Left ventricle myocardium superior (tissue), 1 donor: ENCODE measurements around the gene NEURL1. TPM values are rescaled to one million over a fixed set of nuclear protein-coding genes. Genes with fewer than 3 reads are reported as not detected.
"Not testable (repeated sequence)": the region's sequence is repeated elsewhere in the genome, so short reads cannot be mapped to it uniquely, and the experiment has no call there.

Source experiments
- ATAC-seq: fragments of 200-7000 bp; cut with Tn5 transposase; one replicate; pipeline ENCODE4 v1.9.1; 2020; ENCODE audit warnings: mild to moderate bottlenecking, moderate library complexity
- DNase-seq: peaks from one replicate; pipeline ENCODE4 v3.0.0-alpha.2; 2020
- intact Hi-C: fragments of 100-400 bp; cut with micrococcal nuclease; formaldehyde crosslinking; loops from one replicate; pipeline ENCODE4 v1.11.0; 2022
- total RNA-seq: library from RNA; stranded (reverse); fragmentation: NEBNext Ultra II Directional; extraction: Animal tissue kit (Norgen Biotek cat#: 25700); gene quantifications from one replicate; pipeline ENCODE4 v1.2.1, GENCODE V29; 2021
- donor health status: DM: no; HTN: yes; CAD: no; lungs with severe emphysema.

NEURL1 gene
- total RNA-seq, 1 donor from 2014 or later: not detected

DNA sequence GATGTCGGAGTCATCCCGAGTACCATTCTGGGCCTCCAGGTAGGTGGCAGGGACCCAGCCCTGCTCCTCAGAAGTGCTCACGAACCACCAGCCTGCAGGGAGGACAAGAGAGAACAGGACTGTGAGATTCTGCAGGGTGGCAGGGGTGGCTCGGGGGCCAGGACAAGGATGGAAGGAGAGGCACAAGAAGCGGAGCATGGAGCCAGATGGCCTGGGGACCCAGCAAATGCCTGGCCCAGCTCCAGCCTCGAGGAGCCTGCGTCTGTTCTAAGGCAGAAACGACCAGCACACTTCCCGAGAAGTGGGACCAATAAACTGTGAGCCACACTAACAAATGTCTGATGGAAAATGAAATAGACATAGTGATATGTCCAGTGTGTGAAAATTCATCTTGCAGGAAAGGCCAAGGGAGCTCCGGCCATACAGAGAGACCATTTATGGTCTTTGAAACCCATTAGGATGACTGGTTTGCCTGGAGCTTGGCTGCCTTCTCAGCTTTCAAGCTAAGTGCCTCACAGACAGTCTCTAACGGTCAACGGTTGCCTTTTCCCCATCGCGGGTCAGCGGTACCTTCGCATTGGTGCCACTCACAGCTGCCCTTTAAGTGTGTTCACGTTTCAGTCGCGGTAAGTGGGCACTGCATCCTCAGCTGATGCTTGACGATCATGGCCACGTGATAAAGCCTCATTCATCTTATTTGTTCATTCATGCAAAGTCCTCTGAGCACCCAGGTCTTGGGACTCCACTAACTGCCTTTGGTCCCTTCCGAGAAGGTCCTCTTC lies 133.8 kb downstream of the NEURL1 start:
- ATAC-seq (no peak), DNase-seq (peak; percentile 25)
- intact Hi-C loops: no loop called here

DNA sequence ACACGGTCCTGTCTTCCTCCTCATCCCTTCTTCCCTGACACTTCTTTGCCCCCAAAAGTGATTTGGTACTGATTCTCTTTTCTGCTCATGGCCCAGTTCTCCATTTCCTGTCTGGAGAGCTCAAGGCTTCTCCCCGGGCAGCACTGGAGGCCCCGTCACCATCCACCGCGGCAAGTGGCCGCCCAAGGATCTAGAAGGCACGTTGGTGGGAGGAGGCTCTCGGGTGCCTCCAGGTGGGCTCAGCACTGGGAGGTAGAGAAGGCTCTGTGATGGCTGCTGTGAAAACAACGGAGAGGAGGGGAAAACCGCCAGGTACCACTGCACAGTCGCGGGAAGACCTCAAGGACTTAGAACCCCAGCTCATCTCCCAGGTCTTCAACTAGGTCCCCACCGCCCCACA lies 134.4 kb downstream of the NEURL1 start:
- intact Hi-C loops: no loop called here
- DNase-seq (peak; percentile 7), ATAC-seq (no peak)

GRCh38 chr10:103629581-103629980 lies 136.1 kb downstream of the NEURL1 start:
- ATAC-seq (no peak), DNase-seq (peak; percentile 2)
- intact Hi-C loops: no loop called here

DNA sequence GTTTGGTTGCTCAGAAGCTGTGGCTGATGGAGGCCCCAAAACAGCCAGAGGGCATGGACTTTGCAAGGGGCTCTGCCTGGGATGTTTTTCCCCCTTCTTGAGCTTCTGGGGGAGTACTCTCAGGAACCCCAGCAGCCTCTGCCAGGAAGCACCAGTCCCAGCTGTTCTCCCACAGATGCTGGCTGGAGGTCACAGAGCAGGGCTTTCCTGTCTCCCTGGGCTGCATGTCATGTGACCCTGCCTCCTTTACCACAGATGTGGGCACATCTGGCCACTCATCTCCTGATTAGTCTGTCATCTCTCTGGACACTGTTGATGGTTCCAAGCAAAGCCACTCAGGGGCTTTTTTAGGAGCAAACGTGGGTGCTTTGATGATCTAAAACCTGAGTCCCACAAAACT lies 136.7 kb downstream of the NEURL1 start:
- ATAC-seq (no peak), DNase-seq (peak; percentile 20)
- intact Hi-C loops: no loop called here

DNA sequence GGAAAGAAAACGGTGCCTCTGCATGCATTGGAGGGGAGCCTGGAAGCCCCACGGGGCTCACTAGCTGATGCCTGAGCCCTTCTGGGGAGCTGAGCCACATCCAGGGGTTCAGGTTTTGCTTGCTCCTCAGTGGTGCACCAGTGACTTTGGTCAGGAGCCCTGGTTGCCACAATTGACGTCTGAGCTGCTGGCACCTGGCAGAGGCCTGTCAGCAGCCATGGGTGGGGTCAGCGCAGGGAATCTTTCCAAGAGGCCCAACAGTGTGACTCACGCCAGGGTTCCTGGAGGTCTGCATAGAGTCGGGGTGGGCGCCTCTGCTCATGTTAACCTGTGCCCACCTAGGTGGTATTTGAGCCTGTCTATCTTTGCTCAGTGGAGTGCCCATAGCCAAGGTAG lies 138.7 kb downstream of the NEURL1 start:
- ATAC-seq (peak; percentile 27), DNase-seq (peak; percentile 30)
- intact Hi-C loops: no loop called here

GRCh38 chr10:103632871-103633270 lies 139.4 kb downstream of the NEURL1 start:
- intact Hi-C loops, ATAC-seq, DNase-seq: not testable (repeated sequence)

DNA sequence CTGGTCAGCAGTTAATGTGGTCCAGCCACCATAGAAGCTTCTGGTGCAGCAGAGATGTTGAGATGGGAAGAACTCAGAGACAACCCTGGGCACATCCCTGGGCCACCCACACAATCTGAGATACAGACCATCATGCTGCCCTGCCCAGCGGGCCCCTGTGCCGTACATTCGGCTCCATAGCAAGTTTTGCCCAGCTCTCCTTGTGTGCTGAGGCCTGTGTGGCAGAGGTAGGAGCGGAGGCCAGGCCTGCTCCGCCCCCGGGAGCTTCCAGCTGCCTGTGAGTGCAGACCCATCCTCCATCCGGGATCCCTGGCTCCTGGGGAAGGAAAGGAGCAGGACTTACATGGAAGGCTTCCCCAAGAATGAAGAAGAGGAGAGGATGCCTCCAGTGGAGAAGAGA lies 140.3 kb downstream of the NEURL1 start:
- DNase-seq (peak; percentile 15), ATAC-seq (no peak)
- intact Hi-C loops: no loop called here

DNA sequence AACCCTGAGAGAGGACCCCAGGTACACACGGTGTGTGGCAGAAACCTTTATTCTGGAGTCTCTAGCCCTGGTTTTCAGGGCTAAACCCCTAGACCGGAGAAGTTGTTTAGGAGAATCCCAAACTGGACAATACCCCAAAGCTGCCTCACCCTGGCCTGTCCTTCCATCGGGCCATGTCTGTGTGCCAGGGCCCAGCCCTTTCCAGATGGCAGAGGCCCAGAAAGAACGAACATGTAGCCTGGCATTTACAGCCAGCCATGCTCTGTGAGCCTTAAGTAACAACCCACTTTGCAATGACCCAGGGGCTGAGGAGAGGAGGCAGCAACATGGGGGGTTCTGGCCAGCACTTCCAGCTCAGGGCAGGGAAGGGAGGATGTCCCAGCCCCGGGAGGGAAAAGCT lies 142.1 kb downstream of the NEURL1 start:
- peak; percentile 68 for DNase-seq
- peak; percentile 49 for ATAC-seq
- intact Hi-C loops: no loop called here

- intact Hi-C loops: no loop called here
- ATAC-seq (no peak), DNase-seq (peak; percentile 19)
Measured at GRCh38 chr10:103636492-103636891, 143.0 kb downstream of the NEURL1 start.

GRCh38 chr10:103637011-103637410 lies 143.5 kb downstream of the NEURL1 start:
- DNase-seq (peak; percentile 9), ATAC-seq (no peak)
- intact Hi-C loops: no loop called here

- intact Hi-C loops: no loop called here
- DNase-seq (peak; percentile 90), ATAC-seq (peak; percentile 83)
Measured at GRCh38 chr10:103637927-103638557, 144.5 kb downstream of the NEURL1 start.

DNA sequence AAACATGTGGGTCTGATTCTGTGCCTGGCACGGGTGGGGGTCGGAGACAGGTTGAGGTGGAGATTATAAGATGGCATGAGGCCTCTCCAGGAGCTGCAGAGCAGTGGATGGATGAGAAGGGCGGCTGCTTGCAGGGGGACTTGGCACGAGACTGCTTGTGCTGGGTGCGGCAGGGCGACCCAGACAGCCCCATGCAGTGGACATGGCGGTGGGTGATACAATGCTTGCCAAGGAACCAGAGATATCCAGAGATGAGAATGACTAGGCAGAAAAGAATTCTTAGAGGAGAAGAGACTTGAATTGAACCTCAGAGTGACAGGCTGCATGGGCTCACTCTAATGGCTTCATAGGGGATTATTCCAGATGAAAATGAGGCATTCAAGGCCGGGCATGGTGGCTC lies 145.4 kb downstream of the NEURL1 start:
- no peak for ATAC-seq
- intact Hi-C loops: no loop called here
- no peak for DNase-seq

DNA sequence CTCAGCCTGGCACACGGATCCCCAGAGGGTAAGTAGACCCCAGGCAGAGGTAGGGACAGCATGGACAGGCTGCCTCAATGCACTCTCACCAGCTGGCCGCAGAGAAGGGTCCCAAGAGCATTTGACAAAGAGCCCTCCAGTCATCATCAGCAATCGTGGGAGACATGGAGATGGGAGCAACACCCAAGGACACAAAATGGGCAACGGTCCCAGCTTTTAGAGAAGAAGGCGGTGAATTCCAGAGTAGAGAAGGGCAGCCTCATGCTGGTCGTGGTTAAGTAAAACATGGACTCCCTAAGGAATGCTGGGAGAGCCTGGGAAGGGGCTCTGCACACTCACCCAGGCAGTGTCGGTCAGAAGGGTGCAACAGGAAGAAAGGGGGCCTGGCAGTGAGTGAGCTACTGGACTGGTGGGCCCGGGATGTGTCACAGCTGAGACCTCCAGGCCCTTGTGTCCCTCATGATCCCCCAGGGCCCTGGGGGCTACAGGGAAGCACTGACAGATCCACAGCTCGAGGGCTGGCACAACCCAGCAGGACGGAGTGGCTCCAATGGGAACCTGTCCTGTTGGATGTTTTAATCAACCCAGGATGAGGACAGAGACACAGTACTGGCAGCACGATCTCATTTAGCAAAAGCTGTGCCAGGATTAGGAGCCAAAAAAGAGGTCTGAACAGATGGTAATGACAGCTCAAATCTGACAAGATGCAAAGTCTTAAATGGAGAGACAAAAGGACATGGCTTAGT lies 147.1 kb downstream of the NEURL1 start:
- peak; percentile 53 for DNase-seq
- intact Hi-C loops: no loop called here
- peak; percentile 53 for ATAC-seq

DNA sequence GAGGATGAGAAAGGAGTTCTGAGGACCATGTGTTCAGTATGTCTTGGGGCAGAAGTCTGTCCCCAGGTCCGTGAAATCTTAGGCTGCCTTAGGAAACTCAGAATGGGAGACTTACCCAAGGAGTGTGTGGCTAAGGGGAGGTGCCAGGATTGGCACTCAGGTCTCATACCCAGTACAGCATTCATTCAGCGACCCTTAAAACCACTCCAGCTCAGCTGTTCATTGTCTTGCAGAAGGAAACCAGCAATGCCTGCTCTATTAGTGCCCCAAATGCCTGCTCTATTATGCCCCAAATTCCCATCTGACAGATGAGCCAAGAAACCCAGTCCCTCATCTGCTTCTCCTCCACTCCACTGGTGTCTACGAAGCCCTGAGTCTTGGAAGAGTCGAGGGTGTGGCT lies 147.8 kb downstream of the NEURL1 start:
- intact Hi-C loops: no loop called here
- no peak for ATAC-seq
- no peak for DNase-seq

Other genes starting within 250 kb of the NEURL1 start
- gene RPEL1, start 247.8 kb upstream of the NEURL1 start, total RNA-seq: not detected
- not detected for gene INA, start 216.6 kb upstream of the NEURL1 start, total RNA-seq
- 5.5 TPM for gene PCGF6, start 142.6 kb upstream of the NEURL1 start, total RNA-seq
- 2.8 TPM for gene TAF5, start 125.7 kb upstream of the NEURL1 start, total RNA-seq
- 1,234 TPM for gene ATP5MK, start 97.2 kb upstream of the NEURL1 start, total RNA-seq
- gene PDCD11, start 97.1 kb upstream of the NEURL1 start, total RNA-seq: 12.1 TPM
- 9.8 TPM for gene CALHM2, start 41.3 kb upstream of the NEURL1 start, total RNA-seq
- not detected for gene CALHM1, start 34.8 kb upstream of the NEURL1 start, total RNA-seq
- not detected for gene CALHM3, start 14.5 kb upstream of the NEURL1 start, total RNA-seq